IPS-NIHi7 (cell line): Measurements from ENCODE around the gene NUP205.
"Not testable (repeated sequence)": the region's sequence is repeated elsewhere in the genome, so short reads cannot be mapped to it uniquely, and the experiment has no call there.

Experiments
- DNase-seq: peaks from one replicate; pipeline ENCODE4 v3.0.0; 2012; ENCODE audit warnings: mixed read lengths; ENCODE audit errors: extremely low spot score

NUP205 gene

GRCh38 chr7:135666846-135667245 lies 109.1 kb downstream of the NUP205 start:
- DNase-seq = no peak

GRCh38 chr7:135667626-135668025 lies 109.9 kb downstream of the NUP205 start:
- not testable (repeated sequence) for DNase-seq

- not testable (repeated sequence) for DNase-seq
Observed at GRCh38 chr7:135668852-135669395, 111.2 kb downstream of the NUP205 start.

GRCh38 chr7:135669774-135670173 lies 112.1 kb downstream of the NUP205 start:
- DNase-seq = no peak

GRCh38 chr7:135670179-135670578 lies 112.5 kb downstream of the NUP205 start:
- DNase-seq = no peak

- DNase-seq = peak; percentile 65
Observed at GRCh38 chr7:135672560-135673359, 115.0 kb downstream of the NUP205 start.

GRCh38 chr7:135673360-135673706 lies 115.6 kb downstream of the NUP205 start:
- no peak for DNase-seq

GRCh38 chr7:135678612-135679575 lies 121.2 kb downstream of the NUP205 start:
- DNase-seq = no peak

GRCh38 chr7:135681762-135682161 lies 124.0 kb downstream of the NUP205 start:
- no peak for DNase-seq

GRCh38 chr7:135682191-135682590 lies 124.5 kb downstream of the NUP205 start:
- DNase-seq = no peak

- DNase-seq = no peak
Observed at GRCh38 chr7:135683609-135684008, 125.9 kb downstream of the NUP205 start.

GRCh38 chr7:135684136-135684535 lies 126.4 kb downstream of the NUP205 start:
- no peak for DNase-seq

GRCh38 chr7:135684699-135685098 lies 127.0 kb downstream of the NUP205 start:
- DNase-seq = no peak

GRCh38 chr7:135685306-135686084 lies 127.8 kb downstream of the NUP205 start:
- no peak for DNase-seq

GRCh38 chr7:135687466-135687865 lies 129.7 kb downstream of the NUP205 start:
- DNase-seq = no peak

GRCh38 chr7:135690566-135690965 lies 132.8 kb downstream of the NUP205 start:
- DNase-seq = no peak

GRCh38 chr7:135692055-135692454 lies 134.3 kb downstream of the NUP205 start:
- no peak for DNase-seq

- not testable (repeated sequence) for DNase-seq
Observed at GRCh38 chr7:135692606-135693005, 134.9 kb downstream of the NUP205 start.

- DNase-seq = no peak
Observed at GRCh38 chr7:135693558-135693957, 135.8 kb downstream of the NUP205 start.

GRCh38 chr7:135697276-135698049 lies 139.7 kb downstream of the NUP205 start:
- DNase-seq = no peak
